Neural progenitor cell (in vitro differentiated cells): ENCODE data around the gene ATG5. TPM values are rescaled to one million over a fixed set of nuclear protein-coding genes. Genes with fewer than 3 reads are reported as not detected.

Experiments used
- DNase-seq: peaks from one replicate; pipeline ENCODE4 v3.0.0-alpha.2; 2016; ENCODE audit warnings: low spot score
- H2AFZ ChIP-seq: fragments of 200-600 bp; sonication (generic); replicated peaks from 2 replicates; pipeline ENCODE4 v1.6.1; 2016; ENCODE audit warnings: antibody characterized with exemption
- H3F3A ChIP-seq: fragments of 200-600 bp; sonication (generic); 2 replicates; pipeline ENCODE4 v1.6.1; 2016; ENCODE audit warnings: antibody characterized with exemption, low read depth
- H3K27ac ChIP-seq: fragments of 200-600 bp; sonication (generic); 2 replicates; pipeline ENCODE4 v1.5.1; 2016; ENCODE audit warnings: mild to moderate bottlenecking
- H3K27me3 ChIP-seq: fragments of 200-600 bp; sonication (generic); 2 replicates; pipeline ENCODE4 v1.6.1; 2016; ENCODE audit warnings: mild to moderate bottlenecking, moderate library complexity
- H3K36me3 ChIP-seq: fragments of 200-600 bp; sonication (generic); 2 replicates; pipeline ENCODE4 v1.5.1; 2016
- H3K4me1 ChIP-seq: fragments of 200-600 bp; sonication (generic); 2 replicates; pipeline ENCODE4 v1.6.1; 2016; ENCODE audit warnings: mixed run types
- H3K4me2 ChIP-seq: fragments of 200-600 bp; sonication (generic); 2 replicates; pipeline ENCODE4 v1.6.1; 2016
- H3K4me3 ChIP-seq: fragments of 200-600 bp; sonication (generic); 2 replicates; pipeline ENCODE4 v1.5.1; 2016
- H3K79me2 ChIP-seq: fragments of 200-600 bp; sonication (generic); 2 replicates; pipeline ENCODE4 v1.6.1; 2016; ENCODE audit warnings: low read depth
- H3K9ac ChIP-seq: fragments of 200-600 bp; sonication (generic); 2 replicates; pipeline ENCODE4 v1.6.1; 2016
- H3K9me3 ChIP-seq: fragments of 200-600 bp; sonication (generic); 2 replicates; pipeline ENCODE4 v1.5.1; 2016; ENCODE audit warnings: low read depth
- H4K20me1 ChIP-seq: fragments of 200-600 bp; sonication (generic); 2 replicates; pipeline ENCODE4 v1.6.1; 2016; ENCODE audit warnings: low read depth
- H3K27ac Mint-ChIP-seq: 3 replicates; pipeline ENCODE4 v1.8.0; 2021; ENCODE audit warnings: mixed read lengths
- H3K27me3 Mint-ChIP-seq: 2 replicates; pipeline ENCODE4 v1.8.0; 2022; ENCODE audit warnings: low read depth, mild to moderate bottlenecking, inconsistent platforms, moderate library complexity, mixed read lengths; ENCODE audit not compliant: insufficient read depth
- H3K36me3 Mint-ChIP-seq: 3 replicates; pipeline ENCODE4 v1.8.0; 2021; ENCODE audit warnings: mixed read lengths
- H3K4me1 Mint-ChIP-seq: 3 replicates; pipeline ENCODE4 v1.8.0; 2021; ENCODE audit warnings: mixed read lengths
- H3K4me3 Mint-ChIP-seq: 3 replicates; pipeline ENCODE4 v1.8.0; 2021; ENCODE audit warnings: mild to moderate bottlenecking, moderate library complexity, mixed read lengths
- H3K9me3 Mint-ChIP-seq: 3 replicates; pipeline ENCODE4 v1.8.0; 2020; ENCODE audit warnings: mixed read lengths
- CTCF ChIP-seq: fragments of 200-600 bp; sonication (generic); IDR thresholded peaks from 2 replicates; pipeline ENCODE4 v1.5.1; 2017; ENCODE audit warnings: antibody characterized with exemption, mild to moderate bottlenecking
- EZH2 ChIP-seq: fragments of 200-600 bp; sonication (generic); IDR thresholded peaks from 2 replicates; pipeline ENCODE4 v1.6.1; 2017; ENCODE audit warnings: antibody characterized with exemption, mild to moderate bottlenecking, moderate library complexity
- EZH2phosphoT487 ChIP-seq: fragments of 200-600 bp; sonication (generic); IDR thresholded peaks from 2 replicates; pipeline ENCODE4 v1.6.1; 2017; ENCODE audit warnings: antibody characterized with exemption
- total RNA-seq: library from RNA; depleted of rRNA; stranded (reverse); fragments of >200 nt; gene quantifications from 2 replicates; pipeline ENCODE4 v1.2.3, GENCODE V29; 2015; ENCODE audit warnings: low replicate concordance

ATG5 gene
- total RNA-seq, 1 donor from 2014 or later: 45.0 TPM

GRCh38 chr6:106199331-106199730, 126.2 kb downstream of the ATG5 start:
- no peaks in the 10 kb centered on the region for H3K4me1 Mint-ChIP-seq
- Histone ChIP-seq H3K4me3 (no peak overlapping the region), H3K4me2 (no peak overlapping the region), H3K9me3 (no peaks in the 10 kb centered on the region), H3K27ac (no peak overlapping the region), H4K20me1 (no peaks in the 10 kb centered on the region), H3K79me2 (no peaks in the 10 kb centered on the region), H2AFZ (no peak overlapping the region), H3K9ac (no peak overlapping the region), H3K27me3 (no peaks in the 10 kb centered on the region), H3K36me3 (peaks cover 8% of the 10 kb centered on the region), H3F3A (no peaks in the 10 kb centered on the region), H3K4me1 (no peaks in the 10 kb centered on the region)
- no peak for DNase-seq
- peaks cover 1% of the 10 kb centered on the region for H3K36me3 Mint-ChIP-seq
- H3K27me3 Mint-ChIP-seq: no peaks in the 10 kb centered on the region
- no peaks in the 10 kb centered on the region for H3K9me3 Mint-ChIP-seq
- no peak overlapping the region for H3K27ac Mint-ChIP-seq
- TF ChIP-seq CTCF: no peak
- no peak for TF ChIP-seq EZH2
- TF ChIP-seq EZH2phosphoT487: no peak
- H3K4me3 Mint-ChIP-seq: no peak overlapping the region

- peaks cover 1% of the 10 kb centered on the region for H3K36me3 Mint-ChIP-seq
- H3K27me3 ChIP-seq: no peaks in the 10 kb centered on the region
- H4K20me1 ChIP-seq: no peaks in the 10 kb centered on the region
- no peaks in the 10 kb centered on the region for H3K79me2 ChIP-seq
- H3K27ac Mint-ChIP-seq: no peak overlapping the region
- no peak overlapping the region for H2AFZ ChIP-seq
- H3K4me2 ChIP-seq: no peak overlapping the region
- DNase-seq: no peak
- H3K4me3 ChIP-seq: no peak overlapping the region
- no peak for TF ChIP-seq CTCF
- no peak for TF ChIP-seq EZH2
- TF ChIP-seq EZH2phosphoT487: no peak
- H3F3A ChIP-seq: no peaks in the 10 kb centered on the region
- no peak overlapping the region for H3K9ac ChIP-seq
- H3K27me3 Mint-ChIP-seq: no peaks in the 10 kb centered on the region
- no peak overlapping the region for H3K27ac ChIP-seq
- no peaks in the 10 kb centered on the region for H3K9me3 ChIP-seq
- peaks cover 8% of the 10 kb centered on the region for H3K36me3 ChIP-seq
- H3K4me1 Mint-ChIP-seq: no peaks in the 10 kb centered on the region
- H3K4me3 Mint-ChIP-seq: no peak overlapping the region
- no peaks in the 10 kb centered on the region for H3K4me1 ChIP-seq
- H3K9me3 Mint-ChIP-seq: no peaks in the 10 kb centered on the region
Measured at GRCh38 chr6:106197441-106197840, 128.1 kb downstream of the ATG5 start.

GRCh38 chr6:106194949-106195921, 130.3 kb downstream of the ATG5 start:
- H3K4me2 ChIP-seq: no peak overlapping the region
- Mint-ChIP-seq H3K9me3 (no peaks in the 10 kb centered on the region), H3K36me3 (no peaks in the 10 kb centered on the region), H3K4me1 (no peaks in the 10 kb centered on the region), H3K4me3 (no peak overlapping the region), H3K27me3 (no peaks in the 10 kb centered on the region), H3K27ac (no peak overlapping the region)
- H3K4me3 ChIP-seq: no peak overlapping the region
- DNase-seq: no peak
- TF ChIP-seq CTCF (no peak), EZH2phosphoT487 (no peak), EZH2 (no peak)
- H3K4me1 ChIP-seq: no peaks in the 10 kb centered on the region
- no peak overlapping the region for H2AFZ ChIP-seq
- no peaks in the 10 kb centered on the region for H3K27me3 ChIP-seq
- no peaks in the 10 kb centered on the region for H3K36me3 ChIP-seq
- peak overlapping the region; percentile 11 for H3K27ac ChIP-seq
- no peak overlapping the region for H3K9ac ChIP-seq
- H3K79me2 ChIP-seq: no peaks in the 10 kb centered on the region
- no peaks in the 10 kb centered on the region for H3F3A ChIP-seq
- no peaks in the 10 kb centered on the region for H4K20me1 ChIP-seq
- H3K9me3 ChIP-seq: no peaks in the 10 kb centered on the region
